Glutamatergic neuron (in vitro differentiated cells): ENCODE results near the gene TOM1L2. TPM values are rescaled to one million over a fixed set of nuclear protein-coding genes. Genes with fewer than 3 reads are reported as not detected.

ENCODE experiments used
- DNase-seq: peaks from one replicate; pipeline ENCODE4 v3.0.0; 2022
- H3K27ac Mint-ChIP-seq: one replicate; pipeline ENCODE4 v1.8.0; 2020; ENCODE audit warnings: mild to moderate bottlenecking, mixed read lengths, inconsistent platforms; ENCODE audit not compliant: unreplicated experiment
- H3K27me3 Mint-ChIP-seq: one replicate; pipeline ENCODE4 v1.8.0; 2020; ENCODE audit warnings: mild to moderate bottlenecking, moderate library complexity, mixed read lengths, inconsistent platforms; ENCODE audit not compliant: unreplicated experiment
- H3K36me3 Mint-ChIP-seq: one replicate; pipeline ENCODE4 v1.8.0; 2020; ENCODE audit warnings: mild to moderate bottlenecking, mixed read lengths, inconsistent platforms; ENCODE audit not compliant: unreplicated experiment
- H3K4me1 Mint-ChIP-seq: one replicate; pipeline ENCODE4 v1.8.0; 2020; ENCODE audit warnings: mild to moderate bottlenecking, low read depth, mixed read lengths, inconsistent platforms; ENCODE audit not compliant: unreplicated experiment
- H3K4me3 Mint-ChIP-seq: one replicate; pipeline ENCODE4 v1.8.0; 2020; ENCODE audit warnings: mild to moderate bottlenecking, mixed read lengths, inconsistent platforms; ENCODE audit not compliant: unreplicated experiment
- H3K9me3 Mint-ChIP-seq: one replicate; pipeline ENCODE4 v1.8.0; 2020; ENCODE audit warnings: mild to moderate bottlenecking, moderate library complexity, mixed read lengths, inconsistent platforms; ENCODE audit not compliant: unreplicated experiment
- microRNA-seq: library from miRNA; unstranded; fragments of <30 nt; microRNA quantifications from one replicate; pipeline ENCODE4, GENCODE V29; 2020; ENCODE audit not compliant: unreplicated experiment
- total RNA-seq: library from RNA; stranded (reverse); fragmentation: NEBNext Ultra II Directional; extraction: Animal tissue kit (Norgen Biotek cat#: 25700); gene quantifications from one replicate; pipeline ENCODE4 v1.2.1, GENCODE V29; 2021; ENCODE audit not compliant: unreplicated experiment
- TF ChIP-seq, protein P1 (sequence below): fragments of 200-600 bp; sonication (generic); IDR thresholded peaks from one replicate; pipeline ENCODE4 v1.5.0; 2021; ENCODE audit not compliant: partially characterized antibody, unreplicated experiment

The TOM1L2 gene
- total RNA-seq, 1 donor from 2014 or later, result 62.8 TPM

DNA sequence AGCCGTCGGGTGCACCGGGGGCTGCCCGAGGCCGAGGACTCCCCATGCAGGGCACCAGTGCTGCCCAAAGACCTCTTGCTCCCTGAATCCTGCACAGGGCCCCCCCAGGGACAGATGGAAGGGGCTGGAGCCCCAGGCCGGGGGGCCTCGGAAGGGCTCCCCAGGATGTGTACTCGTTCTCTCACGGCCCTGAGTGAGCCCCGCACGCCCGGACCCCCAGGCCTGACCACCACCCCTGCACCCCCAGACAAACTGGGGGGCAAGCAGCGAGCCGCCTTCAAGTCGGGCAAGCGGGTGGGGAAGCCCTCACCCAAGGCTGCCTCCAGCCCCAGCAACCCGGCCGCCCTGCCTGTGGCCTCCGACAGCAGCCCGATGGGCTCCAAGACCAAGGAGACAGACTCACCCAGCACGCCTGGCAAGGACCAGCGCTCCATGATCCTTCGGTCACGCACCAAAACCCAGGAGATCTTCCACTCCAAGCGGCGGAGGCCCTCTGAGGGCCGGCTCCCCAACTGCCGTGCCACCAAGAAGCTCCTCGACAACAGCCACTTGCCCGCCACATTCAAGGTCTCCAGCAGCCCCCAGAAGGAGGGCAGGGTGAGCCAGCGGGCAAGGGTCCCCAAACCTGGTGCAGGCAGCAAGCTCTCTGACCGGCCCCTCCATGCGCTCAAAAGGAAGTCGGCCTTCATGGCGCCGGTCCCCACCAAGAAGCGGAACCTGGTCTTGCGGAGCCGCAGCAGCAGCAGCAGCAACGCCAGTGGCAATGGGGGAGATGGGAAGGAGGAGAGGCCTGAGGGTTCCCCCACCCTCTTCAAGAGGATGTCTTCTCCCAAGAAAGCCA is 176.0 kb downstream of the TOM1L2 start:
- H3K36me3 Mint-ChIP-seq, result peaks cover 5% of the 10 kb centered on the region
- peaks cover 28% of the 10 kb centered on the region for H3K9me3 Mint-ChIP-seq

DNA sequence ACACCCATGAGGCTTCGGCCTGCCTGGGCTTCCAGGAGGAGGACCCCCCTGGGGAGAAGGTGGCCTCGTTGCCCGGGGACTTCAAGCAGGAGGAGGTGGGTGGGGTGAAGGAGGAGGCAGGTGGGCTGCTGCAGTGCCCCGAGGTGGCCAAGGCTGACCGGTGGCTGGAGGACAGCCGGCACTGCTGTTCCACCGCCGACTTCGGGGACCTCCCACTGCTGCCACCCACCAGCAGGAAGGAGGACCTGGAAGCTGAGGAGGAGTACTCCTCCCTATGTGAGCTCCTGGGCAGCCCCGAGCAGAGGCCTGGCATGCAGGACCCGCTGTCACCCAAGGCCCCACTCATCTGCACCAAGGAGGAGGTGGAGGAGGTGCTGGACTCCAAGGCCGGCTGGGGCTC is 176.9 kb downstream of the TOM1L2 start:
- H3K27me3 Mint-ChIP-seq, result peaks cover 38% of the 10 kb centered on the region
- peaks cover 33% of the 10 kb centered on the region for H3K4me1 Mint-ChIP-seq
- no peak for DNase-seq
- H3K27ac Mint-ChIP-seq, result no peak overlapping the region
- H3K4me3 Mint-ChIP-seq, result no peak overlapping the region
- H3K9me3 Mint-ChIP-seq, result peaks cover 34% of the 10 kb centered on the region
- TF ChIP-seq, protein P1, sequence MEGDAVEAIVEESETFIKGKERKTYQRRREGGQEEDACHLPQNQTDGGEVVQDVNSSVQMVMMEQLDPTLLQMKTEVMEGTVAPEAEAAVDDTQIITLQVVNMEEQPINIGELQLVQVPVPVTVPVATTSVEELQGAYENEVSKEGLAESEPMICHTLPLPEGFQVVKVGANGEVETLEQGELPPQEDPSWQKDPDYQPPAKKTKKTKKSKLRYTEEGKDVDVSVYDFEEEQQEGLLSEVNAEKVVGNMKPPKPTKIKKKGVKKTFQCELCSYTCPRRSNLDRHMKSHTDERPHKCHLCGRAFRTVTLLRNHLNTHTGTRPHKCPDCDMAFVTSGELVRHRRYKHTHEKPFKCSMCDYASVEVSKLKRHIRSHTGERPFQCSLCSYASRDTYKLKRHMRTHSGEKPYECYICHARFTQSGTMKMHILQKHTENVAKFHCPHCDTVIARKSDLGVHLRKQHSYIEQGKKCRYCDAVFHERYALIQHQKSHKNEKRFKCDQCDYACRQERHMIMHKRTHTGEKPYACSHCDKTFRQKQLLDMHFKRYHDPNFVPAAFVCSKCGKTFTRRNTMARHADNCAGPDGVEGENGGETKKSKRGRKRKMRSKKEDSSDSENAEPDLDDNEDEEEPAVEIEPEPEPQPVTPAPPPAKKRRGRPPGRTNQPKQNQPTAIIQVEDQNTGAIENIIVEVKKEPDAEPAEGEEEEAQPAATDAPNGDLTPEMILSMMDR, result no peak
- peaks cover 5% of the 10 kb centered on the region for H3K36me3 Mint-ChIP-seq

More for the DNA sequence above, 176.0 kb downstream of the TOM1L2 start:
- peaks cover 31% of the 10 kb centered on the region for H3K4me1 Mint-ChIP-seq
- TF ChIP-seq, protein P1, result no peak
- DNase-seq, result no peak
- no peak overlapping the region for H3K4me3 Mint-ChIP-seq
- no peak overlapping the region for H3K27ac Mint-ChIP-seq
- peaks cover 33% of the 10 kb centered on the region for H3K27me3 Mint-ChIP-seq

DNA sequence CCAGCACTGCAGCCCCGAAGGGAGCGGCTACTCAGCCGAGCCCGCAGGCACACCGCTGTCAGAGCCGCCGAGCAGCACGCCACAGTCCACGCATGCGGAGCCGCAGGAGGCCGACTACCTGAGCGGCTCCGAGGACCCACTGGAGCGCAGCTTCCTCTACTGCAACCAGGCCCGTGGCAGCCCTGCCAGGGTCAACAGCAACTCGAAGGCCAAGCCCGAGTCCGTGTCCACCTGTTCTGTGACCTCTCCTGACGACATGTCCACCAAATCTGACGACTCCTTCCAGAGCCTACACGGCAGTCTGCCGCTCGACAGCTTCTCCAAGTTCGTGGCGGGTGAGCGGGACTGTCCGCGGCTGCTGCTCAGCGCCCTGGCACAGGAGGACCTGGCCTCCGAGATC is 177.8 kb downstream of the TOM1L2 start:
- H3K4me1 Mint-ChIP-seq, result peaks cover 33% of the 10 kb centered on the region
- H3K9me3 Mint-ChIP-seq, result peaks cover 35% of the 10 kb centered on the region
- H3K4me3 Mint-ChIP-seq, result no peak overlapping the region
- peaks cover 36% of the 10 kb centered on the region for H3K27me3 Mint-ChIP-seq
- H3K36me3 Mint-ChIP-seq, result peaks cover 5% of the 10 kb centered on the region
- DNase-seq, result no peak
- H3K27ac Mint-ChIP-seq, result no peak overlapping the region
- TF ChIP-seq, protein P1, result no peak

Small RNA genes within 50 kb of the gene (microRNA-seq; reads per million reads assigned to microRNA genes)
- gene MIR33B (730 reads per million, percentile 87 among the genes with 10 or more reads in this experiment), gene MIR6777 (19.4 reads per million, percentile 59 among the genes with 10 or more reads in this experiment)

Other genes with a start within 250 kb of the TOM1L2 start
- gene SREBF1, start 135.4 kb downstream of the TOM1L2 start, total RNA-seq, result 365 TPM
- 0.29 TPM for gene DRC3, start 462 bp upstream of the TOM1L2 start, total RNA-seq
- 34.7 TPM for gene ATPAF2, start 66.8 kb upstream of the TOM1L2 start, total RNA-seq
- gene GID4, start 67.0 kb upstream of the TOM1L2 start, total RNA-seq, result 8.2 TPM
- 37.1 TPM for gene DRG2, start 115.5 kb upstream of the TOM1L2 start, total RNA-seq
- 4.0 TPM for gene MYO15A, start 136.4 kb upstream of the TOM1L2 start, total RNA-seq
- 62.7 TPM for gene ALKBH5, start 211.4 kb upstream of the TOM1L2 start, total RNA-seq